NCI-H2196 treated with DMSO at 0.1 percent for 48 hours (cell line): ENCODE measurements around the gene TMED6.

Experiments
- DNase-seq: peaks from one replicate; lab custom pipeline; 2025; ENCODE audit not compliant: unreplicated experiment; lab: John Stamatoyannopoulos, UW

TMED6 gene

DNA sequence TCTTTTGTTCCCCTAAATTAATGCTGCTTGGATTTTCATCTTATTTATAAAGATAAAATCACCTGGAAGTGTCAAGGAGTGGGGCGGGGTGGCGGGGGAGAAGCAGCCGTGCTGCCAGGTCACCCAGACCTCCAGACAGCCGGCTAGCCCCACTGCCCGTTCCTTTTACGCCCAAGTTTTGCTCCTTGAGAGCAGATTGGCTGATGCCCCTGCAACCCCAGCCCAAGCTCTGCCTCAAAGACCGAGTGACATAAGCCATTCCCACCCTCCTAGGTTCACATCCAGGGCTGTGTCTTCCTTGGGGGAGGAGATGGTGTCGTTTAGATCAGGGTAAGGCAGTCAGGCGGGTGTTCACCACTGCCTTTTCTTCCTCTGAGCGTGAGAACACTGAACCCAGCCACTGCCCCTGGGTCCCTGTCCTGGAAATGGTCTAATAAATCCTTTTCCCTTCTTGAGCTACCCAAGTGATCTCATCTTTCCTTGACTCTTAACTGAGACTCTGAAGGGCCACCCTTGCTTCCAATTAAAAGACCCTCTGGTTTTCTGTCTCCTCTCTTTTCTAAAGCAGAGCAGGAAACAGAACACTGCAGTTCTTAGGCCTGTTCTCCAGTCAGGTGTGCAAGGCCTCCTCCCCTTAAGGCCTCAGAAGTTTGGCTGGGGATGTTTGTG, 26.9 kb downstream of the TMED6 start:
- no peak for DNase-seq

DNA sequence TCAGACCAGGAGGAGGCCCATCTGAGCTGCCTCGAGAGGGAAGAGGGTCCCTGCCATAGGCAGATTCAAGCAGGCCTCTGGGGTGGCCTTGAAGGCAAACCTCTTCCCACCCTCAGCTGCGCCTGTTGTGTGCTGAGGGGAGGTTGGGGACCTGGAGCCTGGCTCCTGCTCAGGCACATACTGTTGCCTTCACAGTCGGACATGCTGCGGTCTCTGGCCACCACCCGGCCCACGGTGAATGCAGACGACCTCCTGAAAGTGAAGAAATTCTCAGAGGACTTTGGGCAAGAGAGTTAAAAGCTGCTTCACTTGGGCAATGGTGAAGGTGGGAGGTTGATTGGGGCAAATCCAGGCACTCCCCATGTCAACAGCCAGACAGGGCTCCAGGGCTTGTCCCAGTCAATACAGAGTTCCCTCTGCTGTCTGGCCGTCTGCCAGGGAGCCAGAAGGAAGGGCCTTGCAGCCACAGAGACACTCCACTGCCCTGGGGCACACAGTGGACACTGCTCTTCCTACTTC, 27.5 kb downstream of the TMED6 start:
- DNase-seq: no peak

DNA sequence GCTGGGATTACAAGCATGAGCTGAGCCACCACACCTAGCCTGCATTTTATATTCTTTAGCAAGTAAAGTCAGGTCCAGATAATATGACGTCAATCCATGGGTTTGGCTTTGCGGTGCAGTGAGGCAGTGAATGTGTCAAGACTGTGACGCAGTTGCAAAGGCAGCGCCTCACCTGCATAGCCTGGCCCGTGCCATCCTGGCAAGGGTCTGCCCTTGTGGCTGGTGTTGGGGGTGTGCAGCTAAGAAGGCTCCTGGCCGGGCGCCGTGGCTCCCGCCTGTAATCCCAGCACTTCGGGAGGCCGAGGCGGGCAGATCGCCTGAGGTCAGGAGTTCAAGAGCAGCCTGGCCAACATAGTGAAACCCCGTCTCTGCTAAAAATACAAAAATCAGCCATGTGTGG, 28.2 kb downstream of the TMED6 start:
- DNase-seq: no peak

GRCh38 chr16:69322343-69322742, 29.2 kb downstream of the TMED6 start:
- DNase-seq: no peak

GRCh38 chr16:69321080-69321479, 30.5 kb downstream of the TMED6 start:
- DNase-seq: no peak

- DNase-seq: no peak
Measured at GRCh38 chr16:69320740-69321073, 30.9 kb downstream of the TMED6 start.

- DNase-seq: no peak
Measured at GRCh38 chr16:69319826-69320739, 31.5 kb downstream of the TMED6 start.

DNA sequence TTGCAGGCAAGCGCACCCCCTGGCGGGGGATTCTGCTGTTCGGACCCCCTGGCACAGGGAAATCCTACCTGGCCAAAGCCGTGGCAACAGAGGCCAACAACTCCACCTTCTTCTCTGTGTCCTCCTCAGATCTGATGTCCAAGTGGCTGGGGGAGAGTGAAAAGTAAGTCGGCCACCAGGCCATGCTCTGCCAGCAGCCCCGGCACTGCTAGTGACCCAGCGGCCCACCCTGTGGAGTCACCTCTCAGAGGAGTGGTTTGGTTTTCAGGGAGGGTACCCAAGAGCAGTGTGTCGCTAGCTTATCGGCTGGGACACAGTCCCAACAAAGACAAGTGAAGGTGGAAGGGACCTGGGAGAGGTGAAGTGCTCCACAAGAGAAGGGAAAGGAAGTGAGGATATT, 32.2 kb downstream of the TMED6 start:
- no peak for DNase-seq

DNA sequence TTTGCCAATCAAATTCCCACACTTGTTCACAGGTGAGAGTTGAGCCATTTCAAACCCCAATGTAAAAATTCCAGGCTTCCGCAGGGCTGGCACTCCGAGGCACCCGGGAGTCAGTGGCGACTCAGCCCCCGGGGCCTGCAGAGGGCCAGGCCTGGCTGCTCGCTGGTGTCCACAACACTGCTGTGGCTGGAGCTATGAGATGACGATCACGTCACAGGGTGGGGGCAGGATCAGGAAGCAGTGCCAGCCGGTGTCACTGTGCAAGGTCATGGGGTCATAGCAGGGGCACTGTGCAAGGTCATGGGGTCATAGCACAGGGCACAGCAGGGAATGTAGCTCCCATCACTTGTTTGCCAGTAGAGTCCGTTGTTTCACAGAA, 32.7 kb downstream of the TMED6 start:
- DNase-seq: no peak

DNA sequence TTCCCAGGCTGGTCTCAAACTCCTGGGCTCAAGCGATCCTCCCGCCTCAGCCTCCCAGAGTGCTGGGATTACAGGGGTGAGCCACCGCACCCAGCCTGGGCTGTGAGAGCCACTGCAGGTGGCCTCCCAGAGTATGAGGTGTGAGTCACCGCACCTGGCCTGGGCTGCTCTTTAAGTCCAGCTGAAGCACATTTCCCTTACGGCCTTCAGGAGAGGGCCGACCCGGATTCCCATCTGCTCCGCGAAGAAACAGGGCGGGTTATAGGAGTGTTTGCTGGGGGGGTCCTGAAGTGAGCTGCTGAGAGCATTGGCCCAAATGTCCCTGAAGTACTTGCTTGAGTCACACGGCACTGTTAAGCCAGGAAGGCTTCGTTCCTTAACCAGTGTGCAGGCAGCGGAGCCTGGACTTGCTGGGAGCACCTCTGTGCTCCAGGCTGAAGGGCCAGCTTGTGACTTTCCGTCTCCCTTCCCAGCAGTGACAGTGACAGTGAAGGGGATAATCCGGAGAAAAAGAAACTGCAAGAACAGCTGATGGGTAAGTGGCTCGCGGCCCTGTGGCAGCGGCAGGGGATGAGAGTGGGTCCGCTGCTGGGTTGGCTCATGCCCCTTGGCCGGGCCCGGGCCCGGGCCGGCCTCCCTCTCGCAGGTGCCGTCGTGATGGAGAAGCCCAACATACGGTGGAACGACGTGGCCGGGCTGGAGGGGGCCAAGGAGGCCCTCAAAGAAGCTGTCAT, 33.2 kb downstream of the TMED6 start:
- no peak for DNase-seq

DNA sequence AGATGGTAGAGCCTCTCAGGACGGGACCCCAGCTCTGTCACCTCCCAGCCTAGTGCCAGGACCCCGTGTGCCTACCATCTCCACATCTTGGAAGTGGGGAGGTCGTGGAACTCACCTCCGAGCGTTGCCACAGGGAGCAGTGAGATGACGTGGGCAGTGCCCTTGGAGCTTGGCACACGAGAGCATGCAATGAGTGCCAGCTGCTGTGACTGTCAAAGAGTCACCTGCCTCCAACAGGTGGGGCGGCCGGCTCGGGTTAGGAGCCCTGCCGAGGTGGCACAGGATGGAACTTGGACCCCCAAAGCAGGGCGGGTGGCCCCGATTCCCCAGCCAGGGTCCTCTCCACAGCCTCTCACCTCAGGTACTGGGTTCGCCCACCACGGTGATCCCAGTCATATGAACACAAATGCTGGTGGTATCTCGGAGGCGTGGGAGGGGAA, 35.0 kb downstream of the TMED6 start:
- no peak for DNase-seq

DNA sequence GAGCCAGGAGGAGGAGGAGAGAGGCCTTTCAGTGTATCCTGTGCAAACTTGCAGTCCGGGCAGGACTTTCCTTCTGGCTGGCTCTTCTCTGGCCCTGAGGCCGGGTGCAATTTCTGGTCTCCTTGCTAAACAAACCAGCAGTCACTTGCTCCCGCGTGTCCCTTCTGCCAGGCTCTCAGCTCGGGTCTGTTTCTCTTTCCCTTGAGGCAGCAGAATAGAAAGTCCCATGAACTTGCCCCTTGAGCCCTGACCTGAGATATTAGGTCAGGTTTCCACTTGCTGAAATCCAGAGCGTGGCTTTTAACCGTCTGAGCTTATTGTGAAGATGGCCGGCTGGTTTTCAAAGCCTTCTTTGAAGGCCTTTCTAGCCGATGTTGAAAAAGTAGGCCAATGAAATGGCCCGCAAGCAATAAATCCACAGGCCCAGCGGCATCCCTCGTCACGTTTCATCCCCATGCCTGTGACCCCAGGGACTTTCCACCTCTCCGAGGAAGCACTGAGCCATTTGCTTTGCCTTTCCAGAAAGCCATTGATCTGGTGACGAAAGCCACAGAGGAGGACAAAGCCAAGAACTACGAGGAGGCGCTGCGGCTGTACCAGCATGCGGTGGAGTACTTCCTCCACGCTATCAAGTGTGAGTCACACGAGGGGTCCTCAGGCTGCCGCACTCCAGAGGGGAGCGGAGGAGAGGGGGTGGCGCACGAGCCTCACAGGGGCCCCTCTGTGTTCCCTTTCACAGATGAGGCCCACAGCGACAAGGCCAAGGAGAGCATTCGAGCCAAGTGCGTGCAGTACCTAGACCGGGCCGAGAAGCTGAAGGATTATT, 35.9 kb downstream of the TMED6 start:
- DNase-seq: no peak

GRCh38 chr16:69314534-69314933, 37.1 kb downstream of the TMED6 start:
- no peak for DNase-seq

- no peak for DNase-seq
Measured at GRCh38 chr16:69313469-69313868, 38.1 kb downstream of the TMED6 start.

DNA sequence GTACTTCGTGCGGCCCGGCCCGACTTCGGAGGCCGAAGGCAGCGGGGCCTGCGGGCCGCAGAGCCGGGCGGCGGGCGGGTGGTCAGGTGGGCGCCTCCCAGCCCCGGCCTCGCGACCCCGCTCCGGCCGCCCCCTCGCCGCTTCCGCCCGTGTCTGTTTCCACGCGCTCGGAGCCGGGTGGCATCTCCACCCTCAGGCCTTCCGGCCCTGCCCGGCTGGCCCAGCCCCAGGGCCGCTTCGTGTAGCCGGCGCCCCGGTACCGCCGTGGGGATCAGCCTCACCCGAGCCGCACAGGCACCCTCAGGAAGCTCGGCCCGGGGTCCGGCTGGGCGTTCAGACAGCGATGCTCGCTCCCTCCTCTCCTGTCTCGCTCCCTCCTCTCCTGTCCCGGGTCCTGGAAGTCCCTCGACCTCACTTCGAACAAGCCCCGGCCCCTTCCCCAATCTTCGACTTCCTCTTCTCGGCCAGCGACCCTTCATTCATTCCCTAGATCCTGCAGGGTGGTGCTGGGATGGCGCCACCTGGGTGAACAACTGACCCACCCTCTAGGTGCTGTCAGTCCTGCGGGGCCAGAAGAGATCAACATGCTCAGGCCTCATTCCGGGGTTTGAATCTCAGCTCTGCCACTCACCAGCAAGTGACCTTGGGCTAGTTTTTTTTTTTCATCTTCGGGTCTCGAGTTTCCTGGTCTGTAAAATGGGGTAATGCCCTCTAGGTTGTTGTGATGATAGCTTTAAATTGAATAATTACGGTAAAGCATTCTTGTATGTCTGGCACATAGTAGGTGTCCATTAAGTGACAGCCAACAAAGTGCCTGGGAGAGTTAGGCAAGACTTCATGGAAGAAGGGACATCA, 39.8 kb downstream of the TMED6 start:
- no peak for DNase-seq

DNA sequence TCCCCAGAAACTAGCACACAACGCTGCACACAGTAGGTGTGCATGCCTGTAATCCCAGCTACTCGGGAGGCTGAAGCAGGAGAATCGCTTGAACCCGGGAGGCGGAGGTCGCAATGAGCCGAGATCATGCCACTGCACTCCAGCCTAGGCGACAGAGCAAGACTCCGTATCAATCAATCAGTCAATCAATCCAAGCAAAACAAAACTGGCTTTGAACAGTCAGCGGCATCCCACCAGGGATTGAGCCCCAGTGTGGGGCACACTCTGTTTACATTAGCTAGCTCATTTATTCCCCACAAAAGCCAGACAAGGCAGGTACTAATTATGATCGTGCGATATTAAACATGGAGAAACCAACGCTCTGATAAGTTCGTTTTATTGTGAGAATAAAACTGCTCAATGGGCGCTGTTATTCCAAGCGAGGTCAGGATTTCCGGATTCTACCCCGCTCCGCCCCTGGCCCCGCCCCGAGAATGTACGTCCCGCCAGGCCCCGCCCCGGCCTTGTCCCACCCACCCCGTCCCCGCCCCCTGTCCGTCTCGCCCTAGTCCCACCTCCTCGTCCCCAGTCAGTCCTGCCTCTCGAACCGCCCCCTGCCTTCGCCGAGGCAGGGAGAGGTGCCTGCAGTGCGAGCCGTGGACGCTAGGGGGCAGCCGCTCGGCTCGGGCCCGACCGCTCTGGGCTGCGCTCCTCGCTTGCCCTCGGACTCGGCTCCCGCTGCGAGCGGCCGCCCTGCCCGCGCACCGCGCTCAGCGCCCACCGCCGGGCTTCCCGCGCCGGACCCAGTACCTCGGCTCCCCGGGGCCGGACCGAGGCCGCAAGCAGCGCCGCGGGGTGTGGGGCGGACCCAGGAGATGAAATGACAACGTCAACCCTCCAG, 40.7 kb downstream of the TMED6 start, which contains the start of gene VPS4A:
VPS4A (plus strand) TSS at position 698 of the 880 bp plus-strand sequence; CDS start at position 860, 162 bp downstream.
- DNase-seq: peak; percentile 74

DNA sequence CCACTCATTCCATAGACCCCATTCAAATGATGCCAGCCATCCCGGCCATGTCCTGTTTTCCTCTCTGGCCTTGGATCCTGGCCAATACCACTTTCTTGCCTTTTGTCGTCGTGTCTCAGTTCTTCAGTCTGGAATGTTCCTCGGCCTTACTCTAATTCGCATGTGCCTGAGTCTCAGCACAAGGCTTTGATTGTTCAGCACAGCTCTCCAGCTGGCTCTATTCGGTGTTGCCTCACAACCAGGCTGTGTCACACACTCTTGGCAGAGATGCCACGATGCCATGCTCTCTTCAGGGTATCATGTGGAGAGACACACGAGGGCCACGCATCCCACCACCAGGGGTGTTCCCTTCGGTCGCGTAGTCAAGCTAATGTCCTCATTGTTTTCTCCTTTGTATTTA, 42.3 kb downstream of the TMED6 start:
- DNase-seq: no peak

- no peak for DNase-seq
Measured at GRCh38 chr16:69307856-69308255, 43.7 kb downstream of the TMED6 start.

DNA sequence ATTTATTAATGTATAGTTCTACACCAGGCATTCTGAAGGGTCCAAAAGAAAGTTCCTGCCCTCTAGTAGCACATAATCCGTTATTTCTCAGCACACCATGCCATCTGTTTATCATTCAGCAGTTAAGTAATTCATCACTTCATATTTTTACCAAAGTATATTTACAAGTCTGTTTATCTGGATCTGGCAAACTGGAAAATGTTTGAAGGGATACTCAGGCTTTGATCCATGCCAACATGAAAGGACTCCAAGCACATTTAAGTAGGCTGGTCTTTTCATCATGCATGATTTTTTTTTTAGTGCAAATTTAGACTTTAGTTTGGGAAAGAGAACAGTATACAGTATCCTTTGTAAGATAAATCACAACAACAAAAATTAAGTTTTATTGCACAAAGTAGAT, 44.5 kb downstream of the TMED6 start:
- DNase-seq: no peak
